Gastrocnemius medialis (tissue), 4 donors: Measurements from ENCODE around the gene SGIP1. TPM values are rescaled to one million over a fixed set of nuclear protein-coding genes. Genes with fewer than 3 reads are reported as not detected.

ENCODE experiments used
- ATAC-seq, 2 donors: fragments of 150-250 bp; one replicate each; pipeline ENCODE4 v1.9.1; 2016
- DNase-seq, 2 donors: peaks; one replicate each; pipeline ENCODE4 v3.0.0-alpha.2; 2019
- H3K27ac ChIP-seq, 4 donors: fragments of 200-600 bp; sonication (generic); 1 replicate in 1 of 4; 2 replicates in 3 of 4; pipeline ENCODE4 v1.5.1; 2016 to 2018; ENCODE audit warnings: mild to moderate bottlenecking in 2 of 4, moderate library complexity in 1 of 4
- H3K27me3 ChIP-seq, 3 donors: fragments of 200-600 bp; sonication (generic) in 2 of 3; 1 replicate in 1 of 3; 2 replicates in 2 of 3; pipeline versions ENCODE4 v1.5.1 to v1.6.0; 2016 to 2019; ENCODE audit warnings: mild to moderate bottlenecking in 1 of 3, moderate library complexity in 1 of 3
- H3K36me3 ChIP-seq, 2 donors: fragments of 200-600 bp; sonication (generic) in 1 of 2; one replicate each; pipeline ENCODE4 v1.5.1; 2017 to 2018
- H3K4me1 ChIP-seq, 2 donors: fragments of 200-600 bp; sonication (generic) in 1 of 2; one replicate each; pipeline ENCODE4 v1.5.1; 2016 to 2017; ENCODE audit warnings: mild to moderate bottlenecking in 2 of 2
- H3K4me3 ChIP-seq, 4 donors: fragments of 200-600 bp; sonication (generic) in 3 of 4; 1 replicate in 1 of 4; 2 replicates in 3 of 4; pipeline ENCODE4 v1.5.1; 2016 to 2019; ENCODE audit warnings: mild to moderate bottlenecking in 2 of 4
- H3K9me3 ChIP-seq, 3 donors: fragments of 200-600 bp; sonication (generic) in 2 of 3; 1 replicate in 1 of 3; 2 replicates in 2 of 3; pipeline ENCODE4 v1.5.1; 2016 to 2019
- POLR2A ChIP-seq, 2 donors: fragments of 450-650 bp; IDR thresholded peaks; one replicate each; pipeline ENCODE4 v1.6.1; 2017; ENCODE audit warnings: antibody characterized with exemption in 2 of 2, mild to moderate bottlenecking in 2 of 2, moderate library complexity in 2 of 2
- in situ Hi-C, 4 donors: fragments of 200-750 bp; cut with MboI; loops; one replicate each; pipeline versions ENCODE4 v1.15.0 to v1.8.0; 2017; ENCODE audit warnings: low sequenced_read_pairs in 4 of 4
- intact Hi-C: fragments of 100-400 bp; cut with DNase I; formaldehyde crosslinking; loops from one replicate; pipeline ENCODE4 v1.15.1; 2023; ENCODE audit warnings: low total_unique reads
- total RNA-seq, 4 donors: library from RNA; depleted of rRNA; stranded (reverse); fragments of >200 nt; gene quantifications; one replicate each; pipeline versions ENCODE4 v1.1.0 to v1.2.3, GENCODE V29; 2016
- TF ChIP-seq, protein P1 (sequence below), 5 experiments: fragments of 450-650 bp in 3 of 5; fragments of 200-600 bp in 2 of 5; sonication (generic) in 2 of 5; IDR thresholded peaks in 4 of 5; conservative IDR thresholded peaks in 1 of 5; 1 replicate in 4 of 5; 2 replicates in 1 of 5; pipeline ENCODE4 v1.5.1; 2016 to 2019; ENCODE audit warnings: antibody characterized with exemption in 5 of 5, mild to moderate bottlenecking in 3 of 5, moderate library complexity in 3 of 5

SGIP1 gene
- total RNA-seq, 4 donors from 2014 or later = 2.5 to 7.1 (median 2.9) TPM

DNA sequence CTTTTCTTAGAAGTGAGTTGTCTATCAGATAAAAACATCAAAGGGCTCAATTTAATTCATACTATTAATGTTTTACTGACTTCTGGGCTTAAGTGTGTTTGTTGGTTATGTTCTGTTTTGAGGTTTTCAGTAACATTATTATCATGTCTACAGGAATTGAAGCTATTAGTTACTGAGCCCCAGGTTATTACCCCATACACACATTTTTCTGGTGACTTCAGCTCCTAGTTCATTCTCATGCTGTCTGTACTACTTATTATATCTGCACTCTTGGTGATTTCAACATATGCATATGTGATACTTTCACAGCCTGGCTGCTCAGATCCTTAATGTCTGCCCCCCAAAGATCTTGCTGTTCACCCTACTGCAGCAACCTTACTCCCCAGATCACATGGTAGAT lies 27.0 kb upstream of the SGIP1 start:
- ATAC-seq = no peak
- Histone ChIP-seq H3K36me3 (no peaks in the 10 kb centered on the region), H3K4me3 (no peak overlapping the region), H3K27ac (no peak overlapping the region), H3K27me3 (no peaks in the 10 kb centered on the region), H3K9me3 (no peaks in the 10 kb centered on the region), H3K4me1 (no peaks in the 10 kb centered on the region)
- DNase-seq = no peak
- in situ Hi-C loops (no loop called here), intact Hi-C loops (no loop called here)
- TF ChIP-seq, protein P1, sequence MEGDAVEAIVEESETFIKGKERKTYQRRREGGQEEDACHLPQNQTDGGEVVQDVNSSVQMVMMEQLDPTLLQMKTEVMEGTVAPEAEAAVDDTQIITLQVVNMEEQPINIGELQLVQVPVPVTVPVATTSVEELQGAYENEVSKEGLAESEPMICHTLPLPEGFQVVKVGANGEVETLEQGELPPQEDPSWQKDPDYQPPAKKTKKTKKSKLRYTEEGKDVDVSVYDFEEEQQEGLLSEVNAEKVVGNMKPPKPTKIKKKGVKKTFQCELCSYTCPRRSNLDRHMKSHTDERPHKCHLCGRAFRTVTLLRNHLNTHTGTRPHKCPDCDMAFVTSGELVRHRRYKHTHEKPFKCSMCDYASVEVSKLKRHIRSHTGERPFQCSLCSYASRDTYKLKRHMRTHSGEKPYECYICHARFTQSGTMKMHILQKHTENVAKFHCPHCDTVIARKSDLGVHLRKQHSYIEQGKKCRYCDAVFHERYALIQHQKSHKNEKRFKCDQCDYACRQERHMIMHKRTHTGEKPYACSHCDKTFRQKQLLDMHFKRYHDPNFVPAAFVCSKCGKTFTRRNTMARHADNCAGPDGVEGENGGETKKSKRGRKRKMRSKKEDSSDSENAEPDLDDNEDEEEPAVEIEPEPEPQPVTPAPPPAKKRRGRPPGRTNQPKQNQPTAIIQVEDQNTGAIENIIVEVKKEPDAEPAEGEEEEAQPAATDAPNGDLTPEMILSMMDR (IDR thresholded peaks at IDR 0.05 in 4 of 5, conservative IDR thresholded peaks at IDR 0.05 in 1 of 5) = no peak
- no peak for TF ChIP-seq POLR2A (IDR thresholded peaks at IDR 0.05)

DNA sequence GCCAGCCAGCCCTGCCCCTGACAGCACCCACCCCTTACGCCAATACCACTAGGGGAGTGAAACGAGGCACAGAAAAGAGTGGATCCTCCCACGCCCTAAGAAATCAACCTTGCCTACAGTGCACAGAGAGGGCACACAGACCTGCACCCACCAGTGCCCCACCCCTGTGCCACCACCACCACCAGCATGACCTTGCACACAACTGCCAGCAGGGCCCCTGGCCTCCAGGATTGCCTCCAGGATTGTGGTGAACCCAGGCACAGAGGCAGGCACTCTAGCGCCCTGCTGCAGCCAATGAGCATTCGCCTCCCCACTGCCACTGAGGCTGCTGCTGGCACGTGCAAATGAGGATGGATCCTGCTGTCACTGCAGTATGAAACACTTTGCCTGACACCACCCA lies 23.5 kb upstream of the SGIP1 start:
- Histone ChIP-seq H3K4me3 (no peak overlapping the region), H3K4me1 (no peaks in the 10 kb centered on the region), H3K36me3 (no peaks in the 10 kb centered on the region), H3K9me3 (no peaks in the 10 kb centered on the region), H3K27ac (no peak overlapping the region), H3K27me3 (no peaks in the 10 kb centered on the region)
- ATAC-seq = no peak
- in situ Hi-C loops = no loop called here
- DNase-seq = no peak
- intact Hi-C loops = no loop called here
- TF ChIP-seq, protein P1 (IDR thresholded peaks at IDR 0.05 in 4 of 5, conservative IDR thresholded peaks at IDR 0.05 in 1 of 5) = no peak
- TF ChIP-seq POLR2A (IDR thresholded peaks at IDR 0.05) = no peak

DNA sequence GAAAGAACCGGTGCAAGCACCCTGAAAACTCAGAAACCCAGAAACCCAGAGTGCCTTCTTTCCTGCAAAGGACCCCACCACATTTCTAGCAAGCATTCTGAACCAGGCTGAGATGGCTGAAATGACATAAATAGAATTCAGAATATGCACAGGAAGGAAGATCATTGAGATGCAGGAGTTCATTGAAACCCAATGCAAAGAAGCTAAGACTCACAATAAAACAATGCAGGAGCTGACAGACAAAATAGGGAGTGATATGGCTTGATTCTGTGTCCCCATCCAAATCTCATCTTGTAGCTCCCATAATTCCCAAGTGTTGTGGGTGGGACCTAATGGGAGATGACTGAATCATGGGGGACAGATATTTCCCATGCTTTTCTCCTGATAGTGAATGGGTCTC lies 22.8 kb upstream of the SGIP1 start:
- no peak for TF ChIP-seq POLR2A (IDR thresholded peaks at IDR 0.05)
- TF ChIP-seq, protein P1 (IDR thresholded peaks at IDR 0.05 in 4 of 5, conservative IDR thresholded peaks at IDR 0.05 in 1 of 5) = no peak
- ATAC-seq (no peak), DNase-seq (no peak)
- in situ Hi-C loops = no loop called here
- no peak overlapping the region for H3K27ac ChIP-seq
- H3K4me1 ChIP-seq = no peaks in the 10 kb centered on the region
- intact Hi-C loops = no loop called here
- H3K4me3 ChIP-seq = no peak overlapping the region
- H3K36me3 ChIP-seq = no peaks in the 10 kb centered on the region
- no peaks in the 10 kb centered on the region for H3K27me3 ChIP-seq
- H3K9me3 ChIP-seq = no peaks in the 10 kb centered on the region

DNA sequence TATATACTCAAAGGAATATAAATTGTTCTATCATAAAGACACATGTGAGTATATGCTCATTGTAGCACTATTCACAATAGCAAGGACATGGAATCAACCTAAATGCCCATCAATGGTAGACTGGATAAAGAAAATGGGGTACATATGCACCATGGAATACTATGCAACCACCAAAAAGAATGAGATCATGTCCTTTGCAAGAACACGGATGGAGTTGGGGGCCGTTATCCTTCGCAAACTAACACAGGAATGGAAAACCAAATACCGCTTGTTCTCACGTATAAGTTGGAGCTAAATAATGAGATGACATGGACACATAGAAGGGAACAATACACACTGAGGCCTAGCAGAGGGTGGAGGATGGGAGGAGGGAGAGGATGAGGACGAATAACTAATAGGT lies 16.0 kb upstream of the SGIP1 start:
- no peaks in the 10 kb centered on the region for H3K27me3 ChIP-seq
- no peaks in the 10 kb centered on the region for H3K4me1 ChIP-seq
- H3K4me3 ChIP-seq = no peak overlapping the region
- no peak for ATAC-seq
- no peaks in the 10 kb centered on the region for H3K9me3 ChIP-seq
- intact Hi-C loops (no loop called here), in situ Hi-C loops (no loop called here)
- H3K27ac ChIP-seq = no peak overlapping the region
- DNase-seq = no peak
- TF ChIP-seq, protein P1 (IDR thresholded peaks at IDR 0.05 in 4 of 5, conservative IDR thresholded peaks at IDR 0.05 in 1 of 5) = no peak
- TF ChIP-seq POLR2A (IDR thresholded peaks at IDR 0.05) = no peak
- H3K36me3 ChIP-seq = no peaks in the 10 kb centered on the region

DNA sequence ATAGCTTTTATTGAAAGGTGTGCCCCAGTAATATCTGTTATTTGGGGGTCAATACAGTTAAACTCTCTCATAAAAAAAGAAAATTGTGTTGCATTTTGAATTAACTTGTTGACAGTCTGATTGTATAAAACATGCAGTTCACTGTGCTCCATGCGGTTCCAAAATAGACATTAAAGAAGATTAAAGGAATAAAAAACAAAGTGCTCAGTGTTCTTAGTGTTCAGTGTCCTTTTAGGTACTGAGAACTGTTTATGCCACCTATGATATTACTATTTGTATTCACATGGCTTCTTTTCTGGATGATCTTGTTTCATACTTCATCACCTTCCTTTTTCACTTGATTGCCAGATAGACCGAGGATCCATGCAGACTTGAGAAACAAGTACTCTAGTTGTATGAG lies 15.3 kb upstream of the SGIP1 start:
- ATAC-seq (no peak), DNase-seq (no peak)
- H3K27me3 ChIP-seq = no peaks in the 10 kb centered on the region
- H3K9me3 ChIP-seq = no peaks in the 10 kb centered on the region
- in situ Hi-C loops = no loop called here
- no peaks in the 10 kb centered on the region for H3K36me3 ChIP-seq
- no peaks in the 10 kb centered on the region for H3K4me1 ChIP-seq
- intact Hi-C loops = no loop called here
- H3K27ac ChIP-seq = no peak overlapping the region
- H3K4me3 ChIP-seq = no peak overlapping the region
- TF ChIP-seq, protein P1 (IDR thresholded peaks at IDR 0.05 in 4 of 5, conservative IDR thresholded peaks at IDR 0.05 in 1 of 5) = no peak
- no peak for TF ChIP-seq POLR2A (IDR thresholded peaks at IDR 0.05)
